ENCODE measurements around the gene WDR83.

Gene WDR83

GRCh38 chr19:12696366-12697335, 30.0 kb downstream of the WDR83 start, which contains the start of gene FBXW9 (continued):
- no peak for TF ChIP-seq ZNF560 (tag by site-specific recombination; IDR thresholded peaks at IDR 0.05; ENCODE audit: borderline replicate concordance)
- TF ChIP-seq ZNF221 (tag by site-specific recombination; IDR thresholded peaks at IDR 0.05; ENCODE audit: borderline replicate concordance), result no peak
- TF ChIP-seq ZNF654 (tag by site-specific recombination; IDR thresholded peaks at IDR 0.05; ENCODE audit: low read depth), result no peak
- TF ChIP-seq ZNF19 (tag by site-specific recombination; IDR thresholded peaks at IDR 0.05; ENCODE audit: low read depth), result no peak
- TF ChIP-seq ZNF10 (tag by site-specific recombination; IDR thresholded peaks at IDR 0.05), result peak; percentile 76
- no peak for TF ChIP-seq BCL11A (tag by site-specific recombination; IDR thresholded peaks at IDR 0.05; ENCODE audit: low read depth)
- TF ChIP-seq ZNF610 (tag by site-specific recombination; IDR thresholded peaks at IDR 0.05; ENCODE audit: borderline replicate concordance), result no peak
- TF ChIP-seq ZFP3 (tag by site-specific recombination; IDR thresholded peaks at IDR 0.05; ENCODE audit: low read depth), result no peak
- no peak for TF ChIP-seq GFI1B (tag by site-specific recombination; IDR thresholded peaks at IDR 0.05)
- TF ChIP-seq SALL2 (tag by site-specific recombination; IDR thresholded peaks at IDR 0.05; ENCODE audit: borderline replicate concordance), result no peak
- no peak for TF ChIP-seq GLI2 (tag by site-specific recombination; IDR thresholded peaks at IDR 0.05; ENCODE audit: borderline replicate concordance, low read depth)
- TF ChIP-seq, protein P1, sequence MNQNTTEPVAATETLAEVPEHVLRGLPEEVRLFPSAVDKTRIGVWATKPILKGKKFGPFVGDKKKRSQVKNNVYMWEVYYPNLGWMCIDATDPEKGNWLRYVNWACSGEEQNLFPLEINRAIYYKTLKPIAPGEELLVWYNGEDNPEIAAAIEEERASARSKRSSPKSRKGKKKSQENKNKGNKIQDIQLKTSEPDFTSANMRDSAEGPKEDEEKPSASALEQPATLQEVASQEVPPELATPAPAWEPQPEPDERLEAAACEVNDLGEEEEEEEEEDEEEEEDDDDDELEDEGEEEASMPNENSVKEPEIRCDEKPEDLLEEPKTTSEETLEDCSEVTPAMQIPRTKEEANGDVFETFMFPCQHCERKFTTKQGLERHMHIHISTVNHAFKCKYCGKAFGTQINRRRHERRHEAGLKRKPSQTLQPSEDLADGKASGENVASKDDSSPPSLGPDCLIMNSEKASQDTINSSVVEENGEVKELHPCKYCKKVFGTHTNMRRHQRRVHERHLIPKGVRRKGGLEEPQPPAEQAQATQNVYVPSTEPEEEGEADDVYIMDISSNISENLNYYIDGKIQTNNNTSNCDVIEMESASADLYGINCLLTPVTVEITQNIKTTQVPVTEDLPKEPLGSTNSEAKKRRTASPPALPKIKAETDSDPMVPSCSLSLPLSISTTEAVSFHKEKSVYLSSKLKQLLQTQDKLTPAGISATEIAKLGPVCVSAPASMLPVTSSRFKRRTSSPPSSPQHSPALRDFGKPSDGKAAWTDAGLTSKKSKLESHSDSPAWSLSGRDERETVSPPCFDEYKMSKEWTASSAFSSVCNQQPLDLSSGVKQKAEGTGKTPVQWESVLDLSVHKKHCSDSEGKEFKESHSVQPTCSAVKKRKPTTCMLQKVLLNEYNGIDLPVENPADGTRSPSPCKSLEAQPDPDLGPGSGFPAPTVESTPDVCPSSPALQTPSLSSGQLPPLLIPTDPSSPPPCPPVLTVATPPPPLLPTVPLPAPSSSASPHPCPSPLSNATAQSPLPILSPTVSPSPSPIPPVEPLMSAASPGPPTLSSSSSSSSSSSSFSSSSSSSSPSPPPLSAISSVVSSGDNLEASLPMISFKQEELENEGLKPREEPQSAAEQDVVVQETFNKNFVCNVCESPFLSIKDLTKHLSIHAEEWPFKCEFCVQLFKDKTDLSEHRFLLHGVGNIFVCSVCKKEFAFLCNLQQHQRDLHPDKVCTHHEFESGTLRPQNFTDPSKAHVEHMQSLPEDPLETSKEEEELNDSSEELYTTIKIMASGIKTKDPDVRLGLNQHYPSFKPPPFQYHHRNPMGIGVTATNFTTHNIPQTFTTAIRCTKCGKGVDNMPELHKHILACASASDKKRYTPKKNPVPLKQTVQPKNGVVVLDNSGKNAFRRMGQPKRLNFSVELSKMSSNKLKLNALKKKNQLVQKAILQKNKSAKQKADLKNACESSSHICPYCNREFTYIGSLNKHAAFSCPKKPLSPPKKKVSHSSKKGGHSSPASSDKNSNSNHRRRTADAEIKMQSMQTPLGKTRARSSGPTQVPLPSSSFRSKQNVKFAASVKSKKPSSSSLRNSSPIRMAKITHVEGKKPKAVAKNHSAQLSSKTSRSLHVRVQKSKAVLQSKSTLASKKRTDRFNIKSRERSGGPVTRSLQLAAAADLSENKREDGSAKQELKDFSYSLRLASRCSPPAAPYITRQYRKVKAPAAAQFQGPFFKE (tag by site-specific recombination; IDR thresholded peaks at IDR 0.05; ENCODE audit: borderline replicate concordance), result no peak
- TF ChIP-seq, protein P2, sequence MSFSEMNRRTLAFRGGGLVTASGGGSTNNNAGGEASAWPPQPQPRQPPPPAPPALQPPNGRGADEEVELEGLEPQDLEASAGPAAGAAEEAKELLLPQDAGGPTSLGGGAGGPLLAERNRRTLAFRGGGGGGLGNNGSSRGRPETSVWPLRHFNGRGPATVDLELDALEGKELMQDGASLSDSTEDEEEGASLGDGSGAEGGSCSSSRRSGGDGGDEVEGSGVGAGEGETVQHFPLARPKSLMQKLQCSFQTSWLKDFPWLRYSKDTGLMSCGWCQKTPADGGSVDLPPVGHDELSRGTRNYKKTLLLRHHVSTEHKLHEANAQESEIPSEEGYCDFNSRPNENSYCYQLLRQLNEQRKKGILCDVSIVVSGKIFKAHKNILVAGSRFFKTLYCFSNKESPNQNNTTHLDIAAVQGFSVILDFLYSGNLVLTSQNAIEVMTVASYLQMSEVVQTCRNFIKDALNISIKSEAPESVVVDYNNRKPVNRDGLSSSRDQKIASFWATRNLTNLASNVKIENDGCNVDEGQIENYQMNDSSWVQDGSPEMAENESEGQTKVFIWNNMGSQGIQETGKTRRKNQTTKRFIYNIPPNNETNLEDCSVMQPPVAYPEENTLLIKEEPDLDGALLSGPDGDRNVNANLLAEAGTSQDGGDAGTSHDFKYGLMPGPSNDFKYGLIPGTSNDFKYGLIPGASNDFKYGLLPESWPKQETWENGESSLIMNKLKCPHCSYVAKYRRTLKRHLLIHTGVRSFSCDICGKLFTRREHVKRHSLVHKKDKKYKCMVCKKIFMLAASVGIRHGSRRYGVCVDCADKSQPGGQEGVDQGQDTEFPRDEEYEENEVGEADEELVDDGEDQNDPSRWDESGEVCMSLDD (tag by site-specific recombination; IDR thresholded peaks at IDR 0.05), result no peak
- TF ChIP-seq ZNF510 (tag by site-specific recombination; IDR thresholded peaks at IDR 0.05; ENCODE audit: insufficient replicate concordance), result no peak
- no peak for TF ChIP-seq HOXD13 (CRISPR knock-in tag; IDR thresholded peaks at IDR 0.05; ENCODE audit: borderline replicate concordance)
- no peak for TF ChIP-seq PRDM4 (tag by site-specific recombination; IDR thresholded peaks at IDR 0.05)
- no peak for TF ChIP-seq MEIS1 (CRISPR knock-in tag; IDR thresholded peaks at IDR 0.05; ENCODE audit: borderline replicate concordance)
- TF ChIP-seq ZNF585B (tag by site-specific recombination; IDR thresholded peaks at IDR 0.05), result no peak
- TF ChIP-seq, protein P3, sequence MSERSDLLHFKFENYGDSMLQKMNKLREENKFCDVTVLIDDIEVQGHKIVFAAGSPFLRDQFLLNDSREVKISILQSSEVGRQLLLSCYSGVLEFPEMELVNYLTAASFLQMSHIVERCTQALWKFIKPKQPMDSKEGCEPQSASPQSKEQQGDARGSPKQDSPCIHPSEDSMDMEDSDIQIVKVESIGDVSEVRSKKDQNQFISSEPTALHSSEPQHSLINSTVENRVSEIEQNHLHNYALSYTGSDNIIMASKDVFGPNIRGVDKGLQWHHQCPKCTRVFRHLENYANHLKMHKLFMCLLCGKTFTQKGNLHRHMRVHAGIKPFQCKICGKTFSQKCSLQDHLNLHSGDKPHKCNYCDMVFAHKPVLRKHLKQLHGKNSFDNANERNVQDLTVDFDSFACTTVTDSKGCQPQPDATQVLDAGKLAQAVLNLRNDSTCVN (tag by site-specific recombination; optimal IDR thresholded peaks at IDR 0.05), result peak; percentile 53
- no peak for TF ChIP-seq ZNF776 (tag by site-specific recombination; IDR thresholded peaks at IDR 0.05; ENCODE audit: borderline replicate concordance)
- TF ChIP-seq ZNF140 (tag by site-specific recombination; IDR thresholded peaks at IDR 0.05), result no peak
- TF ChIP-seq, protein P4, sequence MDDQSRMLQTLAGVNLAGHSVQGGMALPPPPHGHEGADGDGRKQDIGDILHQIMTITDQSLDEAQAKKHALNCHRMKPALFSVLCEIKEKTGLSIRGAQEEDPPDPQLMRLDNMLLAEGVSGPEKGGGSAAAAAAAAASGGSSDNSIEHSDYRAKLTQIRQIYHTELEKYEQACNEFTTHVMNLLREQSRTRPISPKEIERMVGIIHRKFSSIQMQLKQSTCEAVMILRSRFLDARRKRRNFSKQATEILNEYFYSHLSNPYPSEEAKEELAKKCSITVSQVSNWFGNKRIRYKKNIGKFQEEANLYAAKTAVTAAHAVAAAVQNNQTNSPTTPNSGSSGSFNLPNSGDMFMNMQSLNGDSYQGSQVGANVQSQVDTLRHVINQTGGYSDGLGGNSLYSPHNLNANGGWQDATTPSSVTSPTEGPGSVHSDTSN (CRISPR knock-in tag; IDR thresholded peaks at IDR 0.05), result 0 out of 2 replicates have a peak, but pooled peaks have one; percentile 16
- no peak for TF ChIP-seq ZNF571 (tag by site-specific recombination; IDR thresholded peaks at IDR 0.05)
- no peak for TF ChIP-seq ZNF416 (tag by site-specific recombination; IDR thresholded peaks at IDR 0.05)
- TF ChIP-seq ZNF514 (tag by site-specific recombination; IDR thresholded peaks at IDR 0.05), result no peak

Measured in HEK293 (cell line).